Mesenchymal stem cell (in vitro differentiated cells and primary cell): Measurements from ENCODE around the gene VTI1A.

Experiments used
- DNase-seq: peaks from one replicate; pipeline ENCODE4 v3.0.0-alpha.2; 2013
- H2AFZ ChIP-seq: one replicate; pipeline ENCODE4 v1.6.1; 2013; ENCODE audit warnings: low read depth, mild to moderate bottlenecking, control low read depth, inconsistent platforms, low read length, moderate library complexity
- H2AK5ac ChIP-seq: 2 replicates; pipeline ENCODE4 v1.6.1; 2013; ENCODE audit warnings: low read length, moderate library complexity, mild to moderate bottlenecking, inconsistent platforms; ENCODE audit not compliant: severe bottlenecking
- H2BK120ac ChIP-seq: one replicate; pipeline ENCODE4 v1.6.1; 2013; ENCODE audit warnings: low read depth, mild to moderate bottlenecking, inconsistent platforms, low read length, moderate library complexity
- H2BK12ac ChIP-seq, 2 experiments: one replicate each; pipeline ENCODE4 v1.6.1; 2013; ENCODE audit warnings: inconsistent platforms in 2 of 2, low read length in 2 of 2, mild to moderate bottlenecking in 2 of 2, moderate library complexity in 2 of 2, control low read depth in 1 of 2
- H2BK15ac ChIP-seq: one replicate; pipeline ENCODE4 v1.6.1; 2013; ENCODE audit warnings: mild to moderate bottlenecking, low read depth, inconsistent platforms; ENCODE audit not compliant: poor library complexity, severe bottlenecking
- H2BK5ac ChIP-seq: 2 replicates; pipeline ENCODE4 v1.6.1; 2013; ENCODE audit warnings: low read depth, mild to moderate bottlenecking, low read length, control low read depth, inconsistent platforms; ENCODE audit not compliant: poor library complexity, severe bottlenecking
- H3K14ac ChIP-seq, 2 experiments: one replicate each; pipeline ENCODE4 v1.6.1; 2013; ENCODE audit warnings: inconsistent platforms in 2 of 2, low read length in 2 of 2, control low read depth in 1 of 2, mild to moderate bottlenecking in 1 of 2, moderate library complexity in 1 of 2
- H3K18ac ChIP-seq, 2 experiments: one replicate each; pipeline ENCODE4 v1.6.1; 2013; ENCODE audit warnings: inconsistent platforms in 2 of 2, low read length in 2 of 2, control low read depth in 1 of 2, low read depth in 1 of 2, mild to moderate bottlenecking in 1 of 2
- H3K23ac ChIP-seq, 2 experiments: one replicate each; pipeline ENCODE4 v1.6.1; 2013; ENCODE audit warnings: inconsistent platforms in 2 of 2, low read length in 2 of 2, mild to moderate bottlenecking in 2 of 2, moderate library complexity in 2 of 2, control low read depth in 1 of 2
- H3K27ac ChIP-seq: 2 replicates; pipeline ENCODE4 v1.5.1; 2013; ENCODE audit warnings: mild to moderate bottlenecking, moderate library complexity, low read length, control low read depth, inconsistent platforms; ENCODE audit not compliant: poor library complexity, severe bottlenecking
- H3K27me3 ChIP-seq, 2 experiments: 2 replicates each; pipeline versions ENCODE4 v1.6.1 to v1.7.0; 2013; ENCODE audit warnings: low read length in 2 of 2, mild to moderate bottlenecking in 2 of 2, moderate library complexity in 2 of 2, control low read depth in 1 of 2, inconsistent platforms in 1 of 2; ENCODE audit not compliant: control insufficient read depth in 1 of 2, insufficient read depth in 1 of 2
- H3K36me3 ChIP-seq, 2 experiments: 2 replicates each; pipeline versions ENCODE4 v1.6.1 to v1.7.0; 2013; ENCODE audit warnings: low read length in 2 of 2, control low read depth in 1 of 2, inconsistent platforms in 1 of 2, low read depth in 1 of 2, mild to moderate bottlenecking in 1 of 2; ENCODE audit not compliant: insufficient read depth in 2 of 2, control insufficient read depth in 1 of 2
- H3K4ac ChIP-seq, 2 experiments: one replicate each; pipeline ENCODE4 v1.6.1; 2013; ENCODE audit warnings: inconsistent platforms in 2 of 2, low read length in 2 of 2, mild to moderate bottlenecking in 2 of 2, moderate library complexity in 2 of 2, control low read depth in 1 of 2, low read depth in 1 of 2
- H3K4me1 ChIP-seq: 2 replicates; pipeline ENCODE4 v1.6.1; 2013; ENCODE audit warnings: low read depth, low read length, control low read depth; ENCODE audit not compliant: control insufficient read depth, insufficient read depth
- H3K4me2 ChIP-seq: 2 replicates; pipeline ENCODE4 v1.6.1; 2013; ENCODE audit warnings: low read length, mild to moderate bottlenecking, inconsistent platforms; ENCODE audit not compliant: poor library complexity, severe bottlenecking
- H3K4me3 ChIP-seq, 2 experiments: 2 replicates each; pipeline versions ENCODE4 v1.5.1 to v1.7.0; 2013; ENCODE audit warnings: low read length in 2 of 2, mild to moderate bottlenecking in 2 of 2, control low read depth in 1 of 2, low read depth in 1 of 2; ENCODE audit not compliant: insufficient read depth in 1 of 2
- H3K79me1 ChIP-seq: replicated peaks from 2 replicates; pipeline ENCODE4 v1.6.1; 2013; ENCODE audit warnings: mild to moderate bottlenecking, control low read depth, low read length, inconsistent platforms; ENCODE audit not compliant: poor library complexity, severe bottlenecking
- H3K9ac ChIP-seq: 2 replicates; pipeline ENCODE4 v1.7.0; 2013; ENCODE audit warnings: mild to moderate bottlenecking, low read length, moderate library complexity
- H3K9me3 ChIP-seq: 2 replicates; pipeline ENCODE4 v1.7.0; 2013; ENCODE audit warnings: mild to moderate bottlenecking, low read length; ENCODE audit not compliant: control insufficient read depth
- H4K8ac ChIP-seq: one replicate; pipeline ENCODE4 v1.6.1; 2013; ENCODE audit warnings: inconsistent platforms, mild to moderate bottlenecking, low read length, moderate library complexity
- H4K91ac ChIP-seq: one replicate; pipeline ENCODE4 v1.6.1; 2013; ENCODE audit warnings: mild to moderate bottlenecking, low read length, inconsistent platforms
- WGBS: methylation state at CpG from one replicate; pipeline ENCODE4 v1.1.7; 2013; ENCODE audit warnings: mixed read lengths; 5-methylcytosine and 5-hydroxymethylcytosine counted together

Gene VTI1A

DNA sequence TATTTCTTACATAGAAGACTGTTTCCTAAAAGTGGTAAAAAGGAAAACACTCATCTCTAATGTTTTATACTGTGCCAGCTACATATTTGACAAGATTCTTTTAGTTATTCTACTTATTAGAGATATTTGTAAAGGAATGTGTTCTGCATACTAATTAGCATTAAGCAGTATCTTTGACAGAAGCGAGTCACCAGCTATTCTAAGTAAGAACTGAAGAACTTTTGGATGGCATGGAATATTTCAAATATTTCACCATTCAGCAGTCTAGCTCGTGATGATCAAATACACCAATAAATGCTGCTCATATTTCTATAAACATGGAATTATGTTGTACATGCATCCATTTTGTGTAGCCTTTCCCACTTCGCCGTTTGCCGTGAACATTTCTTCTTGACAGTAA, 261.4 kb downstream of the VTI1A start:
- WGBS: 86% methylated on average over 5 of the region's 5 CpGs

DNA sequence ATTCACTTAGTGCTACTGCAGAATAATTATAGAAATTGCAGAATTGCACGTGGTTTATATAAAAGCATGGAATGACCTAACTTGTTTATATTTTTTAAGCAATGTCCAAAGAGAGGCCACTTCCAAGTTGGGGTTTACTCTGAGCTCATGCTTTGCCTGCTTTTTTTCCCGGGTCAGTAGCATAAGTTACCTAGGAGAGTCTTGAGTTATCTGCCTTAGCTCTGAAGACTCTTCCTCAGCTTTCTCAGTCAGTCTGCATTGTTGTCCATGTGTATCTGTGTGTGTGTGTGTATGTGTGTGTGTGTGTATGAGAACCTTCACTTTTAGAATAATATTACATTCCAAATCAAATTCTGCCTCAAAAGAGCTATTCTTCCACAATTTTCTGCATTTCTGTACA, 263.5 kb downstream of the VTI1A start:
- no peaks in the 10 kb centered on the region for H3K79me1 ChIP-seq
- peaks cover 3% of the 10 kb centered on the region for H3K4me1 ChIP-seq
- no peaks in the 10 kb centered on the region for H3K36me3 ChIP-seq
- no peak overlapping the region for H3K27ac ChIP-seq
- H3K4ac ChIP-seq: no peak overlapping the region
- no peak overlapping the region for H3K9ac ChIP-seq
- no peak overlapping the region for H3K18ac ChIP-seq
- DNase-seq: no peak
- no peak overlapping the region for H3K14ac ChIP-seq
- 86% methylated on average over 2 of the region's 2 CpGs for WGBS
- H3K4me3 ChIP-seq: no peak overlapping the region
- H2AFZ ChIP-seq: no peak overlapping the region
- H2BK12ac ChIP-seq: no peak overlapping the region
- no peak overlapping the region for H2BK5ac ChIP-seq
- no peak overlapping the region for H4K8ac ChIP-seq
- no peak overlapping the region for H2AK5ac ChIP-seq
- H3K9me3 ChIP-seq: no peaks in the 10 kb centered on the region
- H2BK120ac ChIP-seq: no peak overlapping the region
- no peak overlapping the region for H3K23ac ChIP-seq
- no peak overlapping the region for H3K4me2 ChIP-seq
- H3K27me3 ChIP-seq: no peaks in the 10 kb centered on the region
- no peak overlapping the region for H4K91ac ChIP-seq
- H2BK15ac ChIP-seq: no peak overlapping the region

More for the DNA sequence above, 261.4 kb downstream of the VTI1A start:
- Histone ChIP-seq H2AFZ (no peak overlapping the region), H2BK15ac (no peak overlapping the region), H3K4ac (no peak overlapping the region), H3K9ac (no peak overlapping the region), H2BK12ac (no peak overlapping the region), H3K36me3 (no peaks in the 10 kb centered on the region), H3K4me3 (no peak overlapping the region), H3K27ac (no peak overlapping the region), H3K23ac (no peak overlapping the region), H3K9me3 (no peaks in the 10 kb centered on the region), H2BK5ac (no peak overlapping the region), H3K14ac (no peak overlapping the region), H3K79me1 (no peaks in the 10 kb centered on the region), H3K4me2 (no peak overlapping the region), H4K91ac (no peak overlapping the region), H4K8ac (no peak overlapping the region), H3K4me1 (peaks cover 3% of the 10 kb centered on the region), H3K27me3 (no peaks in the 10 kb centered on the region), H3K18ac (no peak overlapping the region), H2BK120ac (no peak overlapping the region), H2AK5ac (no peak overlapping the region)
- no peak for DNase-seq

DNA sequence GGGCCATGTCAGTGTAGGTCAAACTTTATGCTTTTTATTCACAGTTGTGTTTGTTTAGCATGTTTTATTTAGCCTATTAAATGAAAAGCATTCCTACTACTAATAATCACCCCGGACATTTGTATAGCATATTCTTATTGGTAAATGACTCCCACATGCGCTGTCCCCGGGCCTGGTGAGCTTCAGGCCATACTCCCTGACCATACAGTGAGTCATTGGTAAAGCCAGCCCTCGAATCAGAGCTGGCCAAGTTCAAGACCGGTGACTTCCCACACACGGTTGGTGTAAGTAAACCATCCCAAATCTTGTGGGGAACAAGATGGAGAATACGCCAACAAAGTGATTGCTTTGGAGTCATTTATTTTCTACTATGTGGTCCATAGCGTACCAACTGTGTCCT, 264.4 kb downstream of the VTI1A start:
- 92% methylated on average over 8 of the region's 8 CpGs for WGBS

DNA sequence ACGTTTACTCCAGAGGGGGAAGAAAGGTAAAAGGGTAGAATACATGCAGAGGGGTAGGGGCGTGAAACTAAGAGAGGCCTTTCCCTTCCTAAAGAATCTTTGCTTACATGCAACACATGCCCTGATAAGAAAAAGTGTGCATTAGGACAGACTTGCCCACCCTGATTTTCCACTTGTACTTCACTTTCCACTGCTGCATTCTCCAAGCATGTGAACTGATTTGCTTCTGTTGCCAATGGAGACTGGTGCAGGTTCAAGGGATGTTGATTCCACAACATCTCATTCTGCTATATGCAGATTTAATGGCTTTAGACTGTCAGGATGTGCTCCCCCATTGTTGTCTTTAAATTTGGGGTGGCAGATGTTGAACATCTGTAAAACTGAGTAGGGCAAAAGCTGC, 265.5 kb downstream of the VTI1A start:
- 100% methylated on average over 2 of the region's 2 CpGs for WGBS
- Histone ChIP-seq H3K27me3 (no peaks in the 10 kb centered on the region), H2AFZ (no peak overlapping the region), H3K9me3 (no peaks in the 10 kb centered on the region), H2BK5ac (no peak overlapping the region), H3K14ac (no peak overlapping the region), H4K8ac (no peak overlapping the region), H2BK12ac (no peak overlapping the region), H2BK120ac (no peak overlapping the region), H3K79me1 (no peaks in the 10 kb centered on the region), H3K4me1 (peaks cover 6% of the 10 kb centered on the region), H4K91ac (no peak overlapping the region), H3K27ac (no peak overlapping the region), H3K23ac (no peak overlapping the region), H3K4me2 (no peak overlapping the region), H3K4ac (no peak overlapping the region), H2AK5ac (no peak overlapping the region), H3K36me3 (peaks cover 0 to 4% of the 10 kb centered on the region in 2 experiments), H3K4me3 (no peak overlapping the region), H2BK15ac (no peak overlapping the region), H3K9ac (no peak overlapping the region), H3K18ac (no peak overlapping the region)
- DNase-seq: no peak

More for the DNA sequence above, 264.4 kb downstream of the VTI1A start:
- Histone ChIP-seq H2AFZ (no peak overlapping the region), H3K27ac (no peak overlapping the region), H2AK5ac (no peak overlapping the region), H3K36me3 (peaks cover 0 to 4% of the 10 kb centered on the region in 2 experiments), H3K4me2 (no peak overlapping the region), H2BK5ac (no peak overlapping the region), H2BK120ac (no peak overlapping the region), H3K23ac (no peak overlapping the region), H3K4me1 (peaks cover 3% of the 10 kb centered on the region), H3K18ac (no peak overlapping the region), H3K27me3 (no peaks in the 10 kb centered on the region), H3K4me3 (no peak overlapping the region), H2BK12ac (no peak overlapping the region), H4K8ac (no peak overlapping the region), H3K9ac (no peak overlapping the region), H3K14ac (no peak overlapping the region), H3K9me3 (no peaks in the 10 kb centered on the region), H2BK15ac (no peak overlapping the region), H3K4ac (no peak overlapping the region), H4K91ac (no peak overlapping the region), H3K79me1 (no peaks in the 10 kb centered on the region)
- no peak for DNase-seq
